GM10266 (cell line): ENCODE data around the gene LEPROT.
"Not testable (repeated sequence)": the region's sequence is repeated elsewhere in the genome, so short reads cannot be mapped to it uniquely, and the experiment has no call there.

Experiments used
- DNase-seq: peaks from one replicate; pipeline ENCODE4 v3.0.0; 2012; ENCODE audit errors: extremely low spot score
- CTCF ChIP-seq: IDR thresholded peaks from 2 replicates; pipeline ENCODE4 v1.5.1; 2012; ENCODE audit warnings: mild to moderate bottlenecking, low read depth; ENCODE audit not compliant: control insufficient read depth, insufficient read depth; ENCODE audit errors: missing control alignments

LEPROT gene

GRCh38 chr1:65420590-65421350 lies at the start of gene LEPROT, which contains the start of gene LEPR:
Gene LEPROT, plus strand, starts transcription at chr1:65420668. Its CDS starts 57 bp downstream, at chr1:65420725.
Gene LEPR, plus strand, starts transcription at chr1:65420668. Its CDS starts 144,898 bp downstream, at chr1:65565566.
- peak; percentile 10 for DNase-seq
- no peak for TF ChIP-seq CTCF

- no peak for TF ChIP-seq CTCF
- DNase-seq, result no peak
Measured at GRCh38 chr1:65371544-65371943, 48.9 kb upstream of the LEPROT start.

- TF ChIP-seq CTCF, result no peak
- no peak for DNase-seq
Measured at GRCh38 chr1:65372557-65372956, 47.9 kb upstream of the LEPROT start.

- DNase-seq, result no peak
- TF ChIP-seq CTCF, result no peak
Measured at GRCh38 chr1:65377496-65378246, 42.8 kb upstream of the LEPROT start.

GRCh38 chr1:65378247-65378946 lies 42.1 kb upstream of the LEPROT start:
- no peak for DNase-seq
- TF ChIP-seq CTCF, result no peak

GRCh38 chr1:65384426-65384825 lies 36.0 kb upstream of the LEPROT start:
- not testable (repeated sequence) for DNase-seq

GRCh38 chr1:65386439-65386838 lies 34.0 kb upstream of the LEPROT start:
- no peak for TF ChIP-seq CTCF
- no peak for DNase-seq
